ENCODE measurements around the gene HDHD5.

HDHD5 gene

GRCh38 chr22:17117890-17118289 lies 41.2 kb downstream of the HDHD5 start:
- in situ Hi-C loops (cut with HindIII; ENCODE audit: low sequenced_read_pairs) = no loop called here
- DNase-seq (ENCODE audit: low read depth, low spot score) = no peak
- no peak for TF ChIP-seq CTCF (IDR thresholded peaks at IDR 0.05; ENCODE audit: low read depth, low read length)
- no peak overlapping the region for H3K4me3 ChIP-seq (ENCODE audit: low read depth, low read length)

GRCh38 chr22:17117400-17117799 lies 41.7 kb downstream of the HDHD5 start:
- in situ Hi-C loops (cut with HindIII; ENCODE audit: low sequenced_read_pairs) = no loop called here
- no peak for DNase-seq (ENCODE audit: low read depth, low spot score)
- no peak for TF ChIP-seq CTCF (IDR thresholded peaks at IDR 0.05; ENCODE audit: low read depth, low read length)
- no peak overlapping the region for H3K4me3 ChIP-seq (ENCODE audit: low read depth, low read length)

- no peak overlapping the region for H3K4me3 ChIP-seq (ENCODE audit: low read depth, low read length)
- in situ Hi-C loops (cut with HindIII; ENCODE audit: low sequenced_read_pairs) = no loop called here
- no peak for DNase-seq (ENCODE audit: low read depth, low spot score)
- no peak for TF ChIP-seq CTCF (IDR thresholded peaks at IDR 0.05; ENCODE audit: low read depth, low read length)
Observed at GRCh38 chr22:17116572-17117330, 42.3 kb downstream of the HDHD5 start.

- no peak for TF ChIP-seq CTCF (IDR thresholded peaks at IDR 0.05; ENCODE audit: low read depth, low read length)
- no peak for DNase-seq (ENCODE audit: low read depth, low spot score)
- H3K4me3 ChIP-seq (ENCODE audit: low read depth, low read length) = no peak overlapping the region
- in situ Hi-C loops (cut with HindIII; ENCODE audit: low sequenced_read_pairs) = no loop called here
Observed at GRCh38 chr22:17115945-17116565, 43.0 kb downstream of the HDHD5 start.

- no peak for DNase-seq (ENCODE audit: low read depth, low spot score)
- no peak overlapping the region for H3K4me3 ChIP-seq (ENCODE audit: low read depth, low read length)
- in situ Hi-C loops (cut with HindIII; ENCODE audit: low sequenced_read_pairs) = no loop called here
- no peak for TF ChIP-seq CTCF (IDR thresholded peaks at IDR 0.05; ENCODE audit: low read depth, low read length)
Observed at GRCh38 chr22:17115236-17115635, 43.8 kb downstream of the HDHD5 start.

GRCh38 chr22:17114898-17115235 lies 44.2 kb downstream of the HDHD5 start:
- in situ Hi-C loops (cut with HindIII; ENCODE audit: low sequenced_read_pairs) = no loop called here
- no peak overlapping the region for H3K4me3 ChIP-seq (ENCODE audit: low read depth, low read length)
- no peak for TF ChIP-seq CTCF (IDR thresholded peaks at IDR 0.05; ENCODE audit: low read depth, low read length)
- no peak for DNase-seq (ENCODE audit: low read depth, low spot score)
